Chondrocyte (in vitro differentiated cells): ENCODE results near the gene HRG. TPM values are rescaled to one million over a fixed set of nuclear protein-coding genes. Genes with fewer than 3 reads are reported as not detected.
A peak's percentile ranks its signal among the peaks of the same experiment; 100 is the strongest.

ENCODE experiments used
- DNase-seq: peaks from one replicate; pipeline ENCODE4 v3.0.0; 2021; ENCODE audit warnings: mixed read lengths, low spot score
- H3K27ac Mint-ChIP-seq: one replicate; pipeline ENCODE4 v1.8.0; 2021; ENCODE audit warnings: mild to moderate bottlenecking, moderate library complexity, mixed read lengths; ENCODE audit not compliant: unreplicated experiment
- H3K27me3 Mint-ChIP-seq: 2 replicates; pipeline ENCODE4 v1.8.0; 2021; ENCODE audit warnings: low read depth, mixed read lengths
- H3K36me3 Mint-ChIP-seq: 2 replicates; pipeline ENCODE4 v1.8.0; 2021; ENCODE audit warnings: low read depth, mixed read lengths
- H3K4me1 Mint-ChIP-seq: 2 replicates; pipeline ENCODE4 v1.8.0; 2021; ENCODE audit warnings: low read depth, mild to moderate bottlenecking, mixed read lengths
- H3K4me3 Mint-ChIP-seq: one replicate; pipeline ENCODE4 v1.8.0; 2021; ENCODE audit warnings: mild to moderate bottlenecking, moderate library complexity, mixed read lengths; ENCODE audit not compliant: unreplicated experiment
- H3K9me3 Mint-ChIP-seq: 2 replicates; pipeline ENCODE4 v1.8.0; 2021; ENCODE audit warnings: low read depth, mixed read lengths
- CTCF ChIP-seq: fragments of 200-600 bp; sonication (generic); IDR thresholded peaks from 2 replicates; pipeline ENCODE4 v1.5.0; 2021; ENCODE audit warnings: antibody characterized with exemption, mild to moderate bottlenecking, moderate library complexity
- long read RNA-seq: library from polyadenylated mRNA; stranded (forward); transcript quantifications from one replicate; pipeline ENCODE4 v2.0.0, GENCODE V29; 2021
- total RNA-seq: library from RNA; stranded (reverse); gene quantifications from 3 replicates; pipeline ENCODE4 v1.2.1, GENCODE V29; 2021

Gene HRG
- not detected in 3 replicates for total RNA-seq
- long read RNA-seq: 0 reads

GRCh38 chr3:186665625-186666188 is at the start of gene HRG:
TSS of gene HRG (plus strand) at chr3:186666014. CDS start at chr3:186666032, 18 bp downstream.
- no peak for DNase-seq
- H3K4me1 Mint-ChIP-seq: no peaks in the 10 kb centered on the region
- H3K36me3 Mint-ChIP-seq: no peaks in the 10 kb centered on the region
- H3K27me3 Mint-ChIP-seq: peaks cover 14% of the 10 kb centered on the region
- no peak within 1 kb of the TSS for H3K27ac Mint-ChIP-seq
- no peak for TF ChIP-seq CTCF
- H3K4me3 Mint-ChIP-seq: no peak within 1 kb of the TSS
- H3K9me3 Mint-ChIP-seq: no peaks in the 10 kb centered on the region

- Mint-ChIP-seq H3K27ac (no peak overlapping the region), H3K27me3 (peaks cover 11% of the 10 kb centered on the region), H3K4me3 (no peak overlapping the region), H3K36me3 (no peaks in the 10 kb centered on the region), H3K9me3 (no peaks in the 10 kb centered on the region), H3K4me1 (peaks cover 38% of the 10 kb centered on the region)
- no peak for DNase-seq
- TF ChIP-seq CTCF: no peak
Measured at GRCh38 chr3:186616299-186616617, 49.6 kb upstream of the HRG start.

GRCh38 chr3:186617036-186617946 is 48.5 kb upstream of the HRG start:
- TF ChIP-seq CTCF: peak; percentile 93
- Mint-ChIP-seq H3K9me3 (no peaks in the 10 kb centered on the region), H3K4me3 (peak overlapping the region; percentile 61), H3K36me3 (no peaks in the 10 kb centered on the region), H3K27me3 (peaks cover 13% of the 10 kb centered on the region), H3K27ac (peak overlapping the region; percentile 70), H3K4me1 (peaks cover 38% of the 10 kb centered on the region)
- peak; percentile 96 for DNase-seq

DNA sequence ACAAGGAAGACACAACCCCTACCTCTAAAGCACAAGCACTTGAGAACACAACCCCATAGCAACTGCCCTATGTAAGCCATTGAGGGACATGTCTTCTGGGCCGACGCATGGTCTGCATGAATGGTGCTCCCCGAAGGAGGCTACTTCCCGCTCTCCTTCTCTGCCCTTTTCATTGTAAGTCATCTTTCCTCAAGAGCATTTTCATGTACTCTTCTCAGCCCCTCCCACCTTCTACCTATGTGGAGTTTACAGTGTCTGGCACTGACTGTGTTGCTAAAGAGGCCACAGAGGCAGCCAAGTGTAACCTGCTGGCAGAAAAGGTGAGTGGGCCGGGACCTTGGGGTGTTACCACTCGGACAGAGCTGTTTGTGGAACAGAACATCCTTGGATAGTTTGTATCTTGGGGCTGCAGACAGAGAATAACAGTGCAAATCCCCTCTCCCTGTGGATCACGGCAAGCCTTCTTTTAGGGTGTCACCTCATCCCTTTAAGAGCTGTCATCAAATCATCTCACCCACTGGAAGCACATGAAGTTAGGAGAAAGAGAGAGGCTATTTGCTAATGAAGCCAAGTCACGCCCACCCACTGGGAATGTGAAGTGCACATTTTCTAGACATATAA is 47.4 kb upstream of the HRG start:
- Mint-ChIP-seq H3K27ac (no peak overlapping the region), H3K36me3 (no peaks in the 10 kb centered on the region), H3K9me3 (no peaks in the 10 kb centered on the region), H3K4me1 (peaks cover 34% of the 10 kb centered on the region), H3K4me3 (no peak overlapping the region), H3K27me3 (peaks cover 18% of the 10 kb centered on the region)
- no peak for DNase-seq
- TF ChIP-seq CTCF: no peak

- no peak overlapping the region for H3K27ac Mint-ChIP-seq
Measured at GRCh38 chr3:186619787-186620212, 46.0 kb upstream of the HRG start.

More at GRCh38 chr3:186619787-186620212, 46.0 kb upstream of the HRG start:
- no peaks in the 10 kb centered on the region for H3K9me3 Mint-ChIP-seq
- no peak overlapping the region for H3K4me3 Mint-ChIP-seq
- DNase-seq: no peak
- peaks cover 18% of the 10 kb centered on the region for H3K27me3 Mint-ChIP-seq
- TF ChIP-seq CTCF: no peak
- H3K36me3 Mint-ChIP-seq: no peaks in the 10 kb centered on the region
- peaks cover 20% of the 10 kb centered on the region for H3K4me1 Mint-ChIP-seq
